ENCODE results near the gene STX1A. TPM values are rescaled to one million over a fixed set of nuclear protein-coding genes. Genes with fewer than 3 reads are reported as not detected.

Gene STX1A
- total and polyA plus RNA-seq, 2 of the 13 experiments (the other 11 are each of a cell fraction or from before 2014, with no cell fraction given) = 6.1 to 12.2 TPM

- no peak for TF ChIP-seq ZBTB43 (CRISPR knock-in tag; conservative IDR thresholded peaks at IDR 0.05)
- TF ChIP-seq NCOA5 (CRISPR knock-in tag; IDR thresholded peaks at IDR 0.05) = no peak
- no peak for TF ChIP-seq HNRNPLL (IDR thresholded peaks at IDR 0.05; ENCODE audit: low read depth, low read length, poor library complexity, severe bottlenecking)
- peak; percentile 67; the same call in 1 of the 2 replicates for TF ChIP-seq ZNF761 (CRISPR knock-in tag; conservative IDR thresholded peaks at IDR 0.05)
- TF ChIP-seq ZBTB40 (IDR thresholded peaks at IDR 0.05) = no peak
- no peak for TF ChIP-seq ZBTB40 (CRISPR knock-in tag; IDR thresholded peaks at IDR 0.05)
- TF ChIP-seq TOE1 (CRISPR knock-in tag; IDR thresholded peaks at IDR 0.05) = no peak
- no peak for TF ChIP-seq JUN (CRISPR knock-in tag; IDR thresholded peaks at IDR 0.05)
- TF ChIP-seq LRRFIP1 (CRISPR knock-in tag; conservative IDR thresholded peaks at IDR 0.05) = no peak
- no peak for TF ChIP-seq ZNF350 (CRISPR knock-in tag; IDR thresholded peaks at IDR 0.05; ENCODE audit: borderline replicate concordance, low read depth)
These were observed at the start of gene STX1A (continued) for GRCh38 chr7:73718905-73719805.
